Neural cell (in vitro differentiated cells): ENCODE results near the gene TGFA. TPM values are rescaled to one million over a fixed set of nuclear protein-coding genes. Genes with fewer than 3 reads are reported as not detected.

Source experiments
- H2AFZ ChIP-seq: fragments of 200-600, 300-800 bp; sonication (generic), shearing (Covaris generic); 2 replicates; pipeline ENCODE4 v1.6.0; 2014; ENCODE audit warnings: low read depth, mild to moderate bottlenecking, antibody characterized with exemption, low read length, moderate library complexity
- H3F3A ChIP-seq: fragments of 200-600 bp; shearing (Covaris generic); 2 replicates; pipeline ENCODE4 v1.6.1; 2016; ENCODE audit warnings: mild to moderate bottlenecking, moderate library complexity, mixed read lengths, antibody characterized with exemption, low read length; ENCODE audit not compliant: insufficient read depth, poor library complexity, severe bottlenecking
- H3K27ac ChIP-seq: fragments of 200-600, 300-800 bp; sonication (generic), shearing (Covaris generic); 2 replicates; pipeline ENCODE4 v1.5.1; 2014; ENCODE audit warnings: mild to moderate bottlenecking, low read length, moderate library complexity
- H3K27me3 ChIP-seq: fragments of 300-800, 200-600 bp; sonication (generic), shearing (Covaris generic); 2 replicates; pipeline ENCODE4 v1.6.0; 2014; ENCODE audit warnings: mild to moderate bottlenecking, low read depth, low read length, moderate library complexity; ENCODE audit not compliant: insufficient read depth
- H3K36me3 ChIP-seq: fragments of 300-800, 200-600 bp; sonication (generic), shearing (Covaris generic); 2 replicates; pipeline ENCODE4 v1.5.1; 2014; ENCODE audit warnings: mild to moderate bottlenecking, antibody characterized with exemption, low read length, moderate library complexity; ENCODE audit not compliant: insufficient read depth
- H3K4me2 ChIP-seq: fragments of 300-800, 200-600 bp; sonication (generic), shearing (Covaris generic); 2 replicates; pipeline ENCODE4 v1.6.0; 2014; ENCODE audit warnings: mild to moderate bottlenecking, low read length
- H3K4me3 ChIP-seq: fragments of 300-800, 200-600 bp; sonication (generic), shearing (Covaris generic); 2 replicates; pipeline ENCODE4 v1.5.1; 2014; ENCODE audit warnings: mild to moderate bottlenecking, low read length, moderate library complexity
- H3K79me2 ChIP-seq: fragments of 200-600 bp; shearing (Covaris generic); replicated peaks from 2 replicates; pipeline ENCODE4 v1.6.0; 2014; ENCODE audit warnings: mild to moderate bottlenecking, low read length, moderate library complexity; ENCODE audit not compliant: insufficient read depth
- H3K9ac ChIP-seq: fragments of 300-800, 200-600 bp; sonication (generic), shearing (Covaris generic); 2 replicates; pipeline ENCODE4 v1.6.1; 2016; ENCODE audit warnings: mild to moderate bottlenecking, low read length, mixed read lengths
- H3K9me2 ChIP-seq: fragments of 200-600 bp; shearing (Covaris generic); 2 replicates; pipeline ENCODE4 v1.6.1; 2016; ENCODE audit warnings: mild to moderate bottlenecking, low read length, mixed read lengths; ENCODE audit not compliant: insufficient read depth
- H3K9me3 ChIP-seq: fragments of 200-600, 300-800 bp; sonication (generic), shearing (Covaris generic); 2 replicates; pipeline ENCODE4 v1.6.1; 2016; ENCODE audit warnings: mild to moderate bottlenecking, mixed run types, low read length, moderate library complexity, mixed read lengths
- H4K20me1 ChIP-seq: fragments of 200-600 bp; shearing (Covaris generic); 2 replicates; pipeline ENCODE4 v1.6.1; 2016; ENCODE audit warnings: mild to moderate bottlenecking, mixed run types; ENCODE audit not compliant: insufficient read depth
- EP300 ChIP-seq: fragments of 450-650 bp; conservative IDR thresholded peaks from 2 replicates; pipeline ENCODE4 v1.6.1; 2014; ENCODE audit warnings: antibody characterized with exemption, mild to moderate bottlenecking, moderate library complexity; ENCODE audit not compliant: poor library complexity, severe bottlenecking
- EZH2 ChIP-seq: fragments of 200-600, 300-800 bp; shearing (Covaris generic), sonication (generic); IDR thresholded peaks from 2 replicates; pipeline ENCODE4 v1.6.1; 2014; ENCODE audit warnings: antibody characterized with exemption, low read length, borderline replicate concordance, mild to moderate bottlenecking; ENCODE audit not compliant: insufficient read depth, poor library complexity, severe bottlenecking
- MXI1 ChIP-seq: fragments of 450-650 bp; conservative IDR thresholded peaks from 2 replicates; pipeline ENCODE4 v1.6.1; 2014; ENCODE audit warnings: antibody characterized with exemption, mild to moderate bottlenecking; ENCODE audit not compliant: poor library complexity, severe bottlenecking
- POLR2AphosphoS5 ChIP-seq: IDR thresholded peaks from 2 replicates; pipeline ENCODE4 v1.6.1; 2012
- RAD21 ChIP-seq: fragments of 450-650 bp; conservative IDR thresholded peaks from 2 replicates; pipeline ENCODE4 v1.6.1; 2014; ENCODE audit warnings: antibody characterized with exemption, mild to moderate bottlenecking, moderate library complexity
- SMC3 ChIP-seq: fragments of 450-650 bp; conservative IDR thresholded peaks from 2 replicates; pipeline ENCODE4 v1.6.1; 2014; ENCODE audit warnings: antibody characterized with exemption, mild to moderate bottlenecking, moderate library complexity; ENCODE audit not compliant: poor library complexity
- TAF1 ChIP-seq: IDR thresholded peaks from 2 replicates; pipeline ENCODE4 v1.6.1; 2012; ENCODE audit warnings: low read depth
- polyA plus RNA-seq: library from polyadenylated mRNA; depleted of rRNA; stranded (reverse); fragments of >200 nt; gene quantifications from 2 replicates; pipeline ENCODE4 v1.2.3, GENCODE V29; 2014
- TF ChIP-seq, protein P1 (sequence below): IDR thresholded peaks from 2 replicates; pipeline ENCODE4 v1.6.1; 2012; ENCODE audit warnings: borderline replicate concordance
- TF ChIP-seq, protein P2 (sequence below): fragments of 450-650 bp; IDR thresholded peaks from 2 replicates; pipeline ENCODE4 v1.5.1; 2014; ENCODE audit warnings: antibody characterized with exemption, mild to moderate bottlenecking, moderate library complexity; ENCODE audit not compliant: poor library complexity, severe bottlenecking

Gene TGFA
- polyA plus RNA-seq, 1 donor from 2014 or later, result 0.85 TPM

DNA sequence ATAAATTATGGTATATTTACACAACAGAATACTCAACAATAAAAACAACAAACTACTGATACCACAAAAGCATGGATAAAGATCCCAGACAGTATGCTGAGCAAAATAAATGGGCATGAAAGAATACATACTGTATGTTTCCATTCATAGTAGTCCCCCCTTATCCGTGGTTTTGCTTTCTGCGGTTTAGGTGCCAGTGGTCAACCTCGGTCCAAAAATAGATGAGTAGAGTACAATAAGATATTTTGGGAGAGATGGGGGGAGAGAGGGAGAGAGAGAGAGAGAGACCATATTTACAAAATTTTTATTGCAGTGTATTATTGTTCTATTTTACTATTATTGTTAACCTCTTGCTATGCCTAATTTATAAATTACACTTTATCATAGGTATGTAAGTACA lies 21.0 kb upstream of the TGFA start:
- Histone ChIP-seq H3K36me3 (no peaks in the 10 kb centered on the region), H3K9ac (no peak overlapping the region), H3K27me3 (no peaks in the 10 kb centered on the region), H3K9me3 (no peaks in the 10 kb centered on the region), H3K27ac (no peak overlapping the region), H3K9me2 (no peaks in the 10 kb centered on the region), H3K4me2 (no peak overlapping the region), H3F3A (no peaks in the 10 kb centered on the region), H4K20me1 (no peaks in the 10 kb centered on the region), H3K79me2 (no peaks in the 10 kb centered on the region), H3K4me3 (no peak overlapping the region), H2AFZ (no peak overlapping the region)
- TF ChIP-seq, protein P1, sequence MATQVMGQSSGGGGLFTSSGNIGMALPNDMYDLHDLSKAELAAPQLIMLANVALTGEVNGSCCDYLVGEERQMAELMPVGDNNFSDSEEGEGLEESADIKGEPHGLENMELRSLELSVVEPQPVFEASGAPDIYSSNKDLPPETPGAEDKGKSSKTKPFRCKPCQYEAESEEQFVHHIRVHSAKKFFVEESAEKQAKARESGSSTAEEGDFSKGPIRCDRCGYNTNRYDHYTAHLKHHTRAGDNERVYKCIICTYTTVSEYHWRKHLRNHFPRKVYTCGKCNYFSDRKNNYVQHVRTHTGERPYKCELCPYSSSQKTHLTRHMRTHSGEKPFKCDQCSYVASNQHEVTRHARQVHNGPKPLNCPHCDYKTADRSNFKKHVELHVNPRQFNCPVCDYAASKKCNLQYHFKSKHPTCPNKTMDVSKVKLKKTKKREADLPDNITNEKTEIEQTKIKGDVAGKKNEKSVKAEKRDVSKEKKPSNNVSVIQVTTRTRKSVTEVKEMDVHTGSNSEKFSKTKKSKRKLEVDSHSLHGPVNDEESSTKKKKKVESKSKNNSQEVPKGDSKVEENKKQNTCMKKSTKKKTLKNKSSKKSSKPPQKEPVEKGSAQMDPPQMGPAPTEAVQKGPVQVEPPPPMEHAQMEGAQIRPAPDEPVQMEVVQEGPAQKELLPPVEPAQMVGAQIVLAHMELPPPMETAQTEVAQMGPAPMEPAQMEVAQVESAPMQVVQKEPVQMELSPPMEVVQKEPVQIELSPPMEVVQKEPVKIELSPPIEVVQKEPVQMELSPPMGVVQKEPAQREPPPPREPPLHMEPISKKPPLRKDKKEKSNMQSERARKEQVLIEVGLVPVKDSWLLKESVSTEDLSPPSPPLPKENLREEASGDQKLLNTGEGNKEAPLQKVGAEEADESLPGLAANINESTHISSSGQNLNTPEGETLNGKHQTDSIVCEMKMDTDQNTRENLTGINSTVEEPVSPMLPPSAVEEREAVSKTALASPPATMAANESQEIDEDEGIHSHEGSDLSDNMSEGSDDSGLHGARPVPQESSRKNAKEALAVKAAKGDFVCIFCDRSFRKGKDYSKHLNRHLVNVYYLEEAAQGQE, result no peak
- no peak for TF ChIP-seq TAF1
- TF ChIP-seq RAD21, result no peak
- TF ChIP-seq MXI1, result no peak
- no peak for TF ChIP-seq EZH2
- no peak for TF ChIP-seq SMC3
- no peak for TF ChIP-seq POLR2AphosphoS5
- no peak for TF ChIP-seq EP300
- TF ChIP-seq, protein P2, sequence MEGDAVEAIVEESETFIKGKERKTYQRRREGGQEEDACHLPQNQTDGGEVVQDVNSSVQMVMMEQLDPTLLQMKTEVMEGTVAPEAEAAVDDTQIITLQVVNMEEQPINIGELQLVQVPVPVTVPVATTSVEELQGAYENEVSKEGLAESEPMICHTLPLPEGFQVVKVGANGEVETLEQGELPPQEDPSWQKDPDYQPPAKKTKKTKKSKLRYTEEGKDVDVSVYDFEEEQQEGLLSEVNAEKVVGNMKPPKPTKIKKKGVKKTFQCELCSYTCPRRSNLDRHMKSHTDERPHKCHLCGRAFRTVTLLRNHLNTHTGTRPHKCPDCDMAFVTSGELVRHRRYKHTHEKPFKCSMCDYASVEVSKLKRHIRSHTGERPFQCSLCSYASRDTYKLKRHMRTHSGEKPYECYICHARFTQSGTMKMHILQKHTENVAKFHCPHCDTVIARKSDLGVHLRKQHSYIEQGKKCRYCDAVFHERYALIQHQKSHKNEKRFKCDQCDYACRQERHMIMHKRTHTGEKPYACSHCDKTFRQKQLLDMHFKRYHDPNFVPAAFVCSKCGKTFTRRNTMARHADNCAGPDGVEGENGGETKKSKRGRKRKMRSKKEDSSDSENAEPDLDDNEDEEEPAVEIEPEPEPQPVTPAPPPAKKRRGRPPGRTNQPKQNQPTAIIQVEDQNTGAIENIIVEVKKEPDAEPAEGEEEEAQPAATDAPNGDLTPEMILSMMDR, result no peak

DNA sequence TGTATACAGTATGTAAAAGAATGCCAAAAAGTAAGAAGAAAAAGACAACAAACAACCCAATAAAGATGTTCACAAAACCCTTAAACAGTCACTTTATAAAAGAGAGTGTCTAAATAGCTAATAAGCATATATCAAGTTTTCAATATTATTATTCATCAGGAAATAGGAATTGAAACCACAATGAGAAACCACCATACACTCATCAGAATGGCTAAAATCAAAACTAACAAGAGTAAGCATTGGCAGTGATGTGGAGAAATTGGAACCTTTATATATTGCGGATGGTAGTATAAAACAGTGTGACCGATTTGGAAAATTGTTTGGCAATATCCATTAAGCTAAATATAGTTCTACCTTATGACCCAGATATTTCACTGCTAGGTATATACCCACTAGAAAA lies 20.5 kb upstream of the TGFA start:
- Histone ChIP-seq H3K9me3 (no peaks in the 10 kb centered on the region), H3K9me2 (no peaks in the 10 kb centered on the region), H3K4me2 (no peak overlapping the region), H3F3A (no peaks in the 10 kb centered on the region), H3K27me3 (no peaks in the 10 kb centered on the region), H4K20me1 (no peaks in the 10 kb centered on the region), H2AFZ (no peak overlapping the region), H3K36me3 (no peaks in the 10 kb centered on the region), H3K9ac (no peak overlapping the region), H3K27ac (no peak overlapping the region), H3K79me2 (no peaks in the 10 kb centered on the region), H3K4me3 (no peak overlapping the region)
- TF ChIP-seq POLR2AphosphoS5 (no peak), MXI1 (no peak), RAD21 (no peak), TAF1 (no peak), EP300 (no peak), EZH2 (no peak), SMC3 (no peak)
- TF ChIP-seq, protein P1, result no peak
- TF ChIP-seq, protein P2, result no peak
